NCI-H748 (cell line): Measurements from ENCODE around the gene CTSV.
A peak's percentile ranks its signal among the peaks of the same experiment; 100 is the strongest.
"Not testable (repeated sequence)": the region's sequence is repeated elsewhere in the genome, so short reads cannot be mapped to it uniquely, and the experiment has no call there.

Experiments
- DNase-seq: peaks from one replicate; lab custom pipeline; 2025; ENCODE audit not compliant: unreplicated experiment; lab: John Stamatoyannopoulos, UW

The CTSV gene

DNA sequence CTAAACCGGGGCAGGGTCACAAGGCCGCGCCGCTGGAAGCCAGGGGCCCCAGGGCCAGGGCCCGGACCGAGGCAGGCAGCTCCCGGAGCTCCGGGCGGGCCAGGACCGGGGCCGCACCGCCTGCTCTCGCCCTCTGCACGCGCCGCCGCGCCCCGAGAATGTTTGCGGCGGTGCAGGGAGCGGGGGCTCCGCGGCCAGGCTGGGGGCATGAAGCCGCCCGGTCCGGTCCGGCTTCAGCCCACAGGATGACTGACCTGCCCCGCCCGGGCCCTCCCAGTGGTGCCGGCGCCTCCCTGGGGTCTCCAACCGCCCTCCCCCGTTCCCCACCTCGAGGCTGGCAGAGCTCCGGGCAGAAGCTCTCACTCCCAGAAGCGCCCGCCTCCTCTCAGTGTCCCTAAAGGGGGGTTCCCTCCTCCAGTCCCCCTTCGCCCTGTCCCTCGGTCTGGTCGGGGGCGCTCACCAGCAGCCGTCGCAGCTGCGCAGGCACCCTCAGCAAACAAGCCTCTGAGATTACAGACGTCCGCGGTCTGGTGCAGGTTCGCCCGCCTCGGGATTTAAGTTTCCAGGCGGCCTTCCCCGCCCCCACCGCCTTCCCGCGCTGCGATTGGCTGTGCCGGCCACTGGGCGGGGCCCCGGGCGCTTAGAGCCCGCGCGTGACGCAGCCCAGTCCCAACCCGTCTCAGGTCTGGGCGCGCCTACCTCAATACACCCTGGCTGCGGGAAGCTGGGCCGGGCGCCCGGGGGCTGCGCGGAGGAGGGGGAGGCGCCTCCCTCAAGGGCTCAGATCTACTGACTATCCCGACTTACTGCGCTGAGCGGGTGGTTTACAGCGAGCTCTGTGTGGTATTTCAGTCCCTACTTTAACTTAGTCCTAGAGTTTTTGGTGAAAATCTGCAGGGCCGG lies at the start of gene CTSV:
TSS of gene CTSV (minus strand) at position 532 of the 903 bp plus-strand sequence. CDS start 1,099 bp downstream, outside the sequence.
- peak; percentile 94 for DNase-seq

DNA sequence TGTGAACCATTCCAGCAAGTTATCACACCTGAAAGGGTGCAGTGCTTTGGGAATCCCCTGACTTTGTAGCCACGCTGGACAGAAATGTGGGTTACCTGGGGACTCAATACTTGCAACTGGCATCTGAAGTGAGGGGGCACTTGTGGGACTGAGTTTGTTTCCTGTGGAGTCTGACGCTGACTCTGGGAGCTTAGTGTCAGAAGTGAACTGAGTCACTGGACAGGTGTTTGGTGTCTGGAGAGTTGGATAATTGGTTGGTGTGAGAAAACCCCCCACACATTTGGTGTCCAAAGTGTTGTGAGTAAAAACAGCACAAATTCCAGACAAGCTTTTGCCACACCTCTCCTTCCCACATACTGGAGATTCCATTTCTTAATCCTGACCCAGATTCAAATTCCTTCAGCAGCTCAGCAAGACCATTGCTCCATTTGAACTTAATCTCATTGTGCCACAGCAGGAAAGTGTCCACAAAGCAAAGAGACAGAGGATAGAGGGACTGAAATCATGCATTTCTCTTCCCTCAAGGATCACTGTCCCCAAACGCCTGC lies 48.8 kb upstream of the CTSV start:
- DNase-seq: not testable (repeated sequence)

DNA sequence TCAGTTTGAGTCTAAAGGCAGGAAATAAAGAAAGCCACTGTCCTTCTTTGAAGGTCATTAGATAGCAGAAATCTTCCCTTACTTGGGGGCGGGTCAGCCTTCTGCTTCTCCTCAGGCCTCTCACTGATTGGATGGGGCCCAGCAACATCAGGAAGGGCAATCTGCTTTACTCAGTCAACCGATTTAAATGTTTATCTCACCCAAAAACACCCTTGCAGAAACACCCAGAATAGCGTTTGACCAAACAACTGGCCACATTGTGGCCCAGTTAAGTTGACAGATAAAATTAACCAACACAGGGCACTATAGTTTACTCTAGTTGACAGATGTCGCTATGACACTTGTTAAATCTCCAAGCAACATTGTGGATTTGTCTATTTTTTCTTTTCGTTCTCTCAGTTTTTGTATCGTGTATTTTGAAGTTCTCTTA lies 45.6 kb upstream of the CTSV start:
- not testable (repeated sequence) for DNase-seq

DNA sequence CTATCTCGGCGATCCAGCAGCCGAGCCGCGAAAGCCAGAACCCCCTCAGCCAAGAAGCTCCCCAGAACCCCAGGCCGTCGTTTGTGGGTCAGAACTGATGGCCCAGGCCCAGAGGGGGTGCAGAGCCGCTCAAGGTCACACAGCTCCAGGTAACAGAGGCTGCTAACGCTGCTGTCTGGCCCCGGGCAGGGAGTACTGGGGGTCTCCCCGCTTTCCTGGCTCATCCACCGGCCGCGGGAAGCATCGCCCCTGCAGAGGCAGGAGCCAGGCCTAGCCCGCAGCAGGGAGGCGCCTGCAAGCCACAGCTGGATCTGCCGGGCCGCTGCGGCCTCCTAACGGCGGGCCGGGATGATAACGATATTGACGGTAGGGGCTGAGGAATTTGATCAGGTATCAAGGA lies 39.4 kb upstream of the CTSV start:
- no peak for DNase-seq

DNA sequence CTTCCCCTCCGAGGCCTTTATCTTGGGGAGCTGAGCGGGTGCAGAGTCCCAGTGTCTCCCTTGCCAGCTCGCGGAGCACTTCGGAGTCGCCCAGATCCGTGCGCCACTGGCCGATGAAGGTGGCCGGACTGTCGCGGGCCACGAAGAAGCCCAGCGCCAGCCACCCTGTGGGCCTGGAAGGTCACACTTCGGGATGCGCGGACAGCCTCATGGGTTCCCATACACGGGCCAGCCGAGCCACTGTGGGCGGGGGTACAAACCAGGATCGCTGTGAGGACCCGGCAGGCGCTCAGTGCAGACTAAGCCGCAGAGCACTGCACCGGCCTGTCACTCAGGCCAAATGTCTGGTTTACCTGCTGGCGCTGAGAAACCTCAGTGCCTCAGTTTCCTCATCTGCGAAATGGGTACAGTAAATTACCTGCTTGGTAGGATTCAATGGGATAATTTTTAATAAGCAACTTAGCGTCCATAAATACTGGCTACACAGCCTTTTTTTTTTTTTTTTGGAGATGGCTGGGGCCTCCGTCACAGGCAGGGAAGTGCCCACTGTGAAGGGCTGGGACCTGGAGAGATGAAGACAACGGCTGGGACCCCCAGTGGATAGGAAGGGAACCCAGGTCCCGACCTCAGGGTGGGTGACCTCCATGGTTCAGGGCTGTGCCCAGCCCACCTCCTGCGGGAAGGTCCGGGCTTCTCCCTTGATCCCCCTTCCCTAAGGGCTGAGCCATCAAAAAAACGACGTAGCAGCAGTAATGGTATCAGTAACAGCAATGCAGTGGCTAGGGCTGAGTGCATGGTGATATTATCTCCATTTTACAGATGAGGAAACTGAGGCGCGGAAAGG lies 38.7 kb upstream of the CTSV start:
- DNase-seq: no peak

DNA sequence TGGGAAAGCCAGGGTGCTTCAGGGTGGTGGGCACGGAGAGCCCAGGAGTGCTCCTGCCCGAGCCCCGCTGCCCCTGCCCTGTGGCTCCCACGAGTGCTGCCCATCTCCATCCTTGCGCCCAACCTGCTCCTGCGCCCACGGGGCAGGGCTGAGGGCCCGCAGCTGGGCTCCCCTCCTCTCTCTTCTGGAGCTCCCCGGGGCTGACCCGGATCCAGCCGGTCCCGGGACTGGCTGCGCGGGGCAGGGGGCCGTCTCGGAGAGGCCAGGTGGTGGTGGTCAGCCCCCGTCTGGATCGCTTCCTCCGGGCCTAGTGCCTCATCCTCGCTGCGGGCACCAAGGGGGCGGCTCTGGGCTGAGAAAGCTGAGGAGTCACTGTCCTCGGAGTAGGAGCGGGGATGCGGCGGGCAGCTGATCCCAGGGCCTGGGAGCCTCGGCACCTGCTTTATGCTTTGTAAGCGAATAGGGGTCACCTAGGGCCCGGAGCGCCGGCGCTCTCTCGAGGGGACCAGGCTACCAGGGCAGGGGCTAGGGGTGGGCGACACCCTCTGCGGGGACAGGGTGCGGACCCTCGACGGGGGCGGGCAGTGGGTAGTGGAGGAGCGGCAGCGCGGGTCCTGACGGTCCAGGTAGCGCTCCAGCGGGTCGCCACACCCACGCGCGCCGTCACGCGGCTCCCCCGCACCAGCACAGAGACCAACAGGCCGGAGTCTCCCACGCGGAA lies 37.9 kb upstream of the CTSV start:
- not testable (repeated sequence) for DNase-seq

DNA sequence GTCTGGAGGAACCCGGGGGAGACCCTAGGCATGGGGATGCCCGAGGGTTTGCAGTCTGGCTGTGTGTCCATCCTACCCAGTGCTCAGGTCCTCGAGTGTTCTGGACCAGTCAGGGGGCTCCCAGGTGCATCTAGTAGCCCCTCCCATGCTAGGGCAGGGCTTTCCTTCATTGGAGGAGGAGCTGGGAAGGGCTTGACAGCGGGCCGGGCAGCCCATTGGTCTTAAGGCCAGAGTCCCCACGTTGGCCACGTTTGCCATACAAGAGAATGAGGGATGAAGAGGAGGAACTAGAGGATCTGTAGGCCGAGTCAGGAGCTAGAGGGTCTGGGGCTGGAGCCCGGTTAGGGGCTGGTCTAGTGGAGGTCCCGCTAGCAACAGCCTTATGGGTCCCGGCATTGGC lies 37.3 kb upstream of the CTSV start:
- DNase-seq: no peak

DNA sequence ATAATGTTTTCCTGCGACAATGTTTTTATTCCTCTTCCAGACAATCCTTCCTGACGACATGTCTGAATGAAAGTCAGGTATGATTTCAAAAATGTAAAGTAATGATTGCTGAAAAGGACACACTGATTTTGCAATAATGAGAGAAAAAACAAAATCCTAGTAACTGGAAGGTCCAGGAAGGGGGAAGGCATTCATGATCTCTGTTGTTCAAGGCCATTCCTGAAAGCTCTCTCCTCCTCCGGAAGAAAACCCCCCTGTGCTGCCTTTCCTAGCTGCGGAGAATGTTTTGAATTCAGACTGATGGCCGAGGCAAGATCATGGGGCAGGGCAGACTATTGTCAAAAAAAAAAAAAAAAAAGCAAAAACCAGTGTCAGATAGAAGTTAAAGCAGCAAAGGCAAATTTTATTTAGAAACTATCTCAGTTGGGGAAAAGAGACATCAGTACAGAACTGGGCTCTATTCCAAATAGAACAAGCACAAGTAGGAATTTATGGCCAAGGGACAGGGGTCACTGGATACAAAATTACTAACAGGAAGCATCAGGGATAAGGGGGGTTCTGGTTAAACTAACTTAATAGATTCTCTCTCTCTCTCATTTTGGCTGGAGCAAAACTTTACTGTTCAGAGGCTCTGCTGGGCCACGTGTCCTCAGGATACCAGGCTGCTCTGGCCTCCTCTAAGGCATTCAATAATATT lies 36.5 kb upstream of the CTSV start:
- no peak for DNase-seq

DNA sequence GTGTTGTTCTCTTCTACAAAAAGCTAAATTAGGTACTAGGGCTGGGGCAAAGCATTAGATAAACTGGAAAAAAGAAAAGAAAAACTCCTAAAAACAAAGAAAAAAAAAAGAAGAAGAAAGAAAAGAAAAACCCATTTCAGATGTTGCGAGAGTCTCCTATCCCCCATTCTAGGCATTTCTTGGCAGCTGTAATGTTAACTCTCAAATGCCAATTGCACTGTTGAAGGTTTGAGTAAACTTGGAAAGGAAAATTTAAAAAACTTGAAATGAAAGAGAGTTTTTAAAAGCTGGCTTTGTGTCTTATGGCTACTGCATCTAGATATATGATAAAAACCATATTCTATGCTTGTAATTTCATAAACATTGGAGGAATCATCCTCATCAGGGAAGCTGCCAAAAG lies 34.6 kb upstream of the CTSV start:
- no peak for DNase-seq

DNA sequence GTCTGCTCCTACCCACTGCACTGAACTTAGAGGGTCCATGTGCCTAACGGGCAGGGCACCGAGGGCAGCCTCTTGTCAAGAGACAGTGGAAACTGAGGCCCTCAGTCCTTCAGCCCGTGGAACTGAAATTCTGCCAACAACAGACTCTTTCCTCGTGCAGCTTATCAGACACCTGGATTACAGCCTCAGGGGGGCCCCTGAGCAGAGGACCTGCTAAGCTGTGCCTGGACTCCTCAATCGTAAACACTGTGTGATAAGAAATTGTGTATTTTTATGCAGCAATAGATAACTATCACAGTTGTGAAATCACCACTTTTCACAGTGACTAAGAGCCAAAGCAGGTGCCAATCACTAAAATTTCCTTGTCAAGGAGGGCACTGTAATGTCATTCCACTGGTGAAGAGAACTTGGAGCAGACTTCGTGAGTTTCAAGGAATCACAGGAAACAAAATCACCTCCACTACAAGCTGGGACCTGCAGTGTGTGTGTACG lies 33.4 kb upstream of the CTSV start:
- DNase-seq: no peak

DNA sequence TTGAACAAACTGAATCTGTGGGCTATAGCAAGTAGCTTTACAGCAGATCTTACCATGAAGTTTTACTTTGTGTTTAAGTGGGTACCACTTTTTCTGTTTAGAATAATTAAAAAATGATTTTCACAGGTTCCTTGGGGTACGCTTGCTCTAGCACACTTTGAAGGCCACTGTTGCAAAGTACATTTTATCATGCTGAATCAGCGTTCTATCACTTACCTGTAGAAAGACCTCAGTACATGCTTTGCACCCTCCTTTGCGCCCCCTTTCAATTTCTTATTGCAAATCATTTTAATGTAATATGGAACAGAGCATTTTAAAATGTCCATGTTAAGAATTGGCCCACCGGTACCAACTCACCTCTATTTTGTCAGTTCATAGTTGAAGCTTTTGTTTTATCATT lies 31.4 kb upstream of the CTSV start:
- not testable (repeated sequence) for DNase-seq

DNA sequence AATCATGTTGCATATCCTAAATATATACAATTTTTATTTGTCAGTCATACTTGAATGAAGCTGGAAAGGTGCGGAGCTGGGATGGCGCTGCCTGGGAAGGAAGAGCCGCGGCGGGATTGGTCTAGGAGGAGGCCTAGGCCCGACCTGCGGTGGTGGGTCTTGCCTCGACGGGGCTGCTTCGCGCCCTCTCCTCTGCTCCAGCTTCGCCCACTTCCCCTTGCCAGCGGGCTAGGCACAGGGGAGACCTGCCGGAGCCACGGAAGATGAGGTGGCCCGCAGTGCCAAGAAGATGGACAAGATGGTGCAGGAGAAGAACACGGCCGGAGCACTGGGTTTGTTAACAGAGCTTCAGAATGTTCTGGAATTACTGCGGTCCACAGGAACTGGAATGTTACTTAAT lies 28.5 kb upstream of the CTSV start:
- no peak for DNase-seq

DNA sequence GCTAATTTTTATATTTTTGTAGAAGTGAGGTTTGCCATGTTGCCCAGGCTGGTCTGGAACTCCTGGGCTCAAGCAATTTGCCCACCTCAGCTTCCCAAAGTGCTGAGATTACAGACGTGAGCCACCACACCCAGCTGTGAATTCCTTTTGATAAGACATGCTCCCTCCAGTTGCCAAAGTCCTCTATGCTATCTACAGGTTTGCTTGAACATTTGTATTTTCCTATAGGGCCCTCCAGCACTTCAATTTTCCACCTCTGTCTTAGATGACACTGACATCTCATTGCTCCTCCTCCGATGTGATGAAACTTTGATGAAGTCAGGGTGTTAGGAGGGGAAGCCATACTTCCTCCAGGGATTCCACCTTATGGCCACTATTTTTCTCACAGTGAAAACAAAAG lies 25.2 kb upstream of the CTSV start:
- no peak for DNase-seq

DNA sequence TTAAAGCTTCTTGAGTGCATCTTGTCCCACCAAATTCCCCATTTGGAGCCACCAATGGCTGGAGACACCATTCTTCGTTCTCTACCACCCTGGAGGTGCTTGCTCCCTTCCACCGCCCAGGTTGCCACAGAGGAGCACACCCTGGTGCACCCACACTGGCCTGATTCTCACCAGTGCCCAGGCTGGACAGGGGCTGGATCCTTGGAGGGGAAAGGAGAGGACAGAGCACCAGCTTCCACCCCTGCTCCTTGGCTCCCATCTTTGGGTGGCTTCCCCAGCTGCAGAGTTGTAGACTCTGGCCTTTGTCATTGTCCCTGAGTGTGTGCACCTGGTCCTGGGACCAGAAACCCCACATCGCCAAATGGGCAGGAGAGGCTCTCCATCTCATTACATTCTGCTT lies 21.9 kb upstream of the CTSV start:
- DNase-seq: no peak

DNA sequence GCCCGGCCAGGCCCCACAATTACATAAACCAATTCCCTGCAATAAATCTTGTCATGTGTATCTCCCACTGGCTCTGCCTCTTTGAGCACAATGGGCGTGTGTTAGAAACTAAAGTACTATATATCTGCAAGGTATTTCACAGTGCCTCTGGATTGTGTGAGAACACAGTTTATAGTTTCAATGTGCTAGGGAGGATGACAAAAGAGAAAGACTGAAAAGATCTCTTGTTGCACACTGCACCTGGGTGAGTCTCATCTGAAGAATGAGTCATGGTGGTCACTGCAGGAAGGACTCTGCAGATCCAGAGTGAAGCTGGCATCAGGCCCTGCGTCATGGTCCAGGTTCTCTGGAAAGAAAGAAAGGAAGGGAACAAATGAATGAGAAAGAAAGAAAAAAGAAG lies 20.7 kb upstream of the CTSV start:
- no peak for DNase-seq

DNA sequence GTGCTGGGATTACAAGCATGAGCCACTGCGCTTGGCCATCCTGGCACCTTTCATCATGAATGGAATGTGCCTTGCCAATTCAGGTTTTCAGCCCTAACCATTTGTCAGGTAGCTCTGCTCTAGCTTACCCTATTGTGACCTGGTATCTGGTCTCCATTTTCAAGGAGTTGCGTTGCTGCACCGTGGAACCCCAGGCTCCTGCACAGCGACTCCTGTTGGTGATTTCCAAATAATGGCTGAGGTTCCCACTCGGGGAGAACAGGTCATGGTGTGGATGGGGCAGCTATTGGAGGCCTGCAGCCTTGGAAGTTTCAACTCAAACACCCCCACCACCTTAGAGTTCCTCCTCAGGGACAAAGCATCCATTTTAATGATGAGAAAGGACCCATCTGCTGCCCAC lies 18.7 kb upstream of the CTSV start:
- DNase-seq: no peak

DNA sequence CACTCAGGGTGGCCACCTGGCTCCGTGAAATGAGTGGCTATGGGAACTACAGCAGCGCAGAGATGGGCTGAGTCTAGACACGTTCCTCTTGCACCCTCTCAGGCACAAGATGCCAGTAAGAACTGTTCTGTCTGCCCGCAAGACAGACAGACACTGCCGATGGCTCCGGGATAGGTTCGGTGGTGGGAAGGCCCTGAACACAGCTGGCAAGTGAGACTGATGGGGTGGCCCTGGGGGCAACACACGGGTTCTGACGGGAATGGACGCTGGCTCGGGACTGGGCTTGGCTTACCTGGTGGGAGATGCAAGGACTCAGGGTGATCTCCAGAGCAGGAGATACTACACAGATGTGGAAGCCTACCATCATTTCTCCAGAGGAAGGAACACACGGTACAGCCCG lies 16.9 kb upstream of the CTSV start:
- not testable (repeated sequence) for DNase-seq

DNA sequence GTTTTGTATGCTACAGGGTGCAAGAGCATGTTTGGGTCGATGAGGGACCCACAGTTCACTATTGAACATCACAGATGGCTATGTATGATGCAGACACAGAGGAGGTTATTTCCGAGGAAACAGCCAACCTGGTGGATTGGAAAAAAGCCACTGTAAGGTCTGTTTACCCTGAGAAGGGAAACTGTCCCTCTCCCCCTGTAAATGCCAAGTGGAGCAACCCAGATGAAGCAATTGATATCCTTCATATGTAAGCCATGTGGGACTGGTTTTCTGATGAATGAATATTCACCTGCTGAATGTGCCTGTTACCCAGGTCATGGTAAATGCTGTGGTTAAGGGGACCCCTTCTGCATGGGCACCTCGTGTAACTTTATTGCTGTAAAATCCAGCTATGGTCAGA lies 14.8 kb upstream of the CTSV start:
- no peak for DNase-seq

DNA sequence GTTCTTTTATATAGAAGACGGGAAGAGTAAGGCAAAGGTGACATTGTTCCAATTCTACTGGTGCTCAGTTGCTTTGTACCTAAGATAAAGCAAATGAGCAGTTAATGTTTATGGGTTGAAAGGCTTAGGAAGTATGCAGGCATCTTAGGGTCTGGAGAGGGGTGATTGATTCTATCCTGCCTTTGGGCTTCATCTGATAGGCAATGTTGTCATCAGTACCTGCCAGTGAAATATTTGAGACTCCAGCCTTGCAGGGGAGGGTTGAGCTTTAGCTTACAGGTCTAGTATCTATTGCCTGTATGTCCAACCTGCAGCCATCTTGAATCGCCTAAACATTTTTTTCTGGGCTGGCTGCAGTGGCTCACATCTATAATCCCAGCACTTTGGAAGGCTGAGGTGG lies 13.8 kb upstream of the CTSV start:
- no peak for DNase-seq

DNA sequence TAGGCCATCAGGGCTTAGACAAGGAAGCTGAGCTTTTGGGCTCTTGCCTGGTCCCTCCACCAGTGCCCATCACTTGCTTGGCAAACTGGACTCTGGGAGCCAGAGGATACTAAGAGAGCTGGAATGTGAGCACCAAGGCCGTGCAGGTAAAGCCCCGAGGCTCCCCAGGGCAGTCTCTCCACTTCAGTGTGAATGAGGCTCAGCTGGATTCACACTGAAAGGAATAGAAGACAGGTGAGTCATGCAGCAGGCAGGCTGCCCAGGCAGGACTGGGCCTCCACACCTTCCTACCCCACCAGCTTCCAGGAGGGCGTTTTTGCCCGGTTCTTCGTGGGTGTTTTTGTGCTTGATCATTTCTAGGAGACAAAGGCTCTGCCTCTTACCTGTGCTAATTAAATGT lies 7.3 kb upstream of the CTSV start:
- DNase-seq: peak; percentile 66
